PC-3 (cell line): Measurements from ENCODE around the gene ZMIZ1. TPM values are rescaled to one million over a fixed set of nuclear protein-coding genes. Genes with fewer than 3 reads are reported as not detected.

Experiments used
- ATAC-seq: fragments of 200-7000 bp; cut with Tn5 transposase; 2 replicates; pipeline ENCODE4 v1.9.1; 2020; ENCODE audit warnings: mild to moderate bottlenecking, moderate library complexity
- BruUV-seq: library from RNA; stranded (reverse); fragments of 400-500 nt; replicated peaks from 2 replicates; lab custom pipeline; 2021; lab: Mats Ljungman, UMichigan
- CTCF ChIA-PET: fragments of 300-600 bp; sonication (Branson Sonifier 250); formaldehyde crosslinking; loops from one replicate; lab custom pipeline; 2022; ENCODE audit warnings: antibody characterized with exemption; lab: Charles Lee
- POLR2A ChIA-PET: fragments of 300-600 bp; sonication (Branson Sonifier 250); formaldehyde crosslinking; loops from one replicate; lab custom pipeline; 2022; ENCODE audit warnings: antibody characterized with exemption; ENCODE audit not compliant: unreplicated experiment; lab: Charles Lee
- DNase-seq: peaks from one replicate; pipeline ENCODE4 v3.0.0-alpha.2; 2015
- H2AFZ ChIP-seq: fragments of 300-600 bp; sonication (generic); 2 replicates; pipeline ENCODE4 v1.6.0; 2016; ENCODE audit warnings: antibody characterized with exemption, low read length
- H3F3A ChIP-seq: fragments of 300-600 bp; sonication (generic); one replicate; pipeline ENCODE4 v1.6.0; 2017; ENCODE audit warnings: antibody characterized with exemption, low read length, control low read depth, mild to moderate bottlenecking; ENCODE audit not compliant: unreplicated experiment
- H3K27ac ChIP-seq: fragments of 300-600 bp; sonication (generic); 2 replicates; pipeline ENCODE4 v1.5.1; 2016; ENCODE audit warnings: mild to moderate bottlenecking, low read length
- H3K27me3 ChIP-seq: fragments of 300-600 bp; sonication (generic); 2 replicates; pipeline ENCODE4 v1.6.1; 2016; ENCODE audit warnings: low read length, mixed read lengths
- H3K36me3 ChIP-seq: fragments of 300-600 bp; sonication (generic); 2 replicates; pipeline ENCODE4 v1.6.1; 2016; ENCODE audit warnings: low read depth, mixed run types, low read length, mixed read lengths
- H3K4me1 ChIP-seq: fragments of 300-600 bp; sonication (generic); 2 replicates; pipeline ENCODE4 v1.5.1; 2016; ENCODE audit warnings: low read length; ENCODE audit not compliant: insufficient read depth
- H3K4me2 ChIP-seq: fragments of 300-600 bp; sonication (generic); 2 replicates; pipeline ENCODE4 v1.6.0; 2016; ENCODE audit warnings: low read length
- H3K4me3 ChIP-seq: fragments of 300-600 bp; sonication (generic); 2 replicates; pipeline ENCODE4 v1.5.1; 2016; ENCODE audit warnings: mild to moderate bottlenecking, low read length, mixed read lengths
- H3K79me2 ChIP-seq: fragments of 300-600 bp; sonication (generic); 2 replicates; pipeline ENCODE4 v1.6.1; 2017; ENCODE audit warnings: low read length, mixed read lengths
- H3K9ac ChIP-seq: fragments of 300-600 bp; sonication (generic); 2 replicates; pipeline ENCODE4 v1.6.0; 2016; ENCODE audit warnings: mild to moderate bottlenecking, low read length
- H3K9me2 ChIP-seq: fragments of 300-600 bp; sonication (generic); replicated peaks from 2 replicates; pipeline ENCODE4 v1.6.1; 2016; ENCODE audit warnings: mixed run types, low read length, mixed read lengths
- H3K9me3 ChIP-seq: fragments of 300-600 bp; sonication (generic); 2 replicates; pipeline ENCODE4 v1.6.1; 2016; ENCODE audit warnings: low read length, mixed read lengths
- H4K20me1 ChIP-seq: fragments of 300-600 bp; sonication (generic); 2 replicates; pipeline ENCODE4 v1.6.1; 2016; ENCODE audit warnings: low read length, mixed read lengths
- EZH2 ChIP-seq: fragments of 300-600 bp; sonication (generic); IDR thresholded peaks from one replicate; pipeline ENCODE4 v1.6.1; 2017; ENCODE audit warnings: antibody characterized with exemption, mild to moderate bottlenecking, low read length; ENCODE audit not compliant: unreplicated experiment
- EZH2phosphoT487 ChIP-seq: fragments of 300-600 bp; sonication (generic); IDR thresholded peaks from 2 replicates; pipeline ENCODE4 v1.6.1; 2018; ENCODE audit warnings: mild to moderate bottlenecking, antibody characterized with exemption, low read length, borderline replicate concordance
- intact Hi-C: fragments of 100-400 bp; cut with micrococcal nuclease; formaldehyde crosslinking; loops from 2 replicates; pipeline ENCODE4 v1.9.0; 2023
- total RNA-seq: library from RNA; depleted of rRNA; stranded (reverse); fragments of >200 nt; gene quantifications from 2 replicates; pipeline ENCODE4 v1.2.3, GENCODE V29; 2014
- TF ChIP-seq, protein P1 (sequence below): fragments of 300-600 bp; sonication (generic); conservative IDR thresholded peaks from 2 replicates; pipeline ENCODE4 v1.5.1; 2017; ENCODE audit warnings: antibody characterized with exemption, low read depth, mild to moderate bottlenecking, low read length

Gene ZMIZ1
- total RNA-seq, 1 experiment from 2014 or later, result 55.4 TPM

DNA sequence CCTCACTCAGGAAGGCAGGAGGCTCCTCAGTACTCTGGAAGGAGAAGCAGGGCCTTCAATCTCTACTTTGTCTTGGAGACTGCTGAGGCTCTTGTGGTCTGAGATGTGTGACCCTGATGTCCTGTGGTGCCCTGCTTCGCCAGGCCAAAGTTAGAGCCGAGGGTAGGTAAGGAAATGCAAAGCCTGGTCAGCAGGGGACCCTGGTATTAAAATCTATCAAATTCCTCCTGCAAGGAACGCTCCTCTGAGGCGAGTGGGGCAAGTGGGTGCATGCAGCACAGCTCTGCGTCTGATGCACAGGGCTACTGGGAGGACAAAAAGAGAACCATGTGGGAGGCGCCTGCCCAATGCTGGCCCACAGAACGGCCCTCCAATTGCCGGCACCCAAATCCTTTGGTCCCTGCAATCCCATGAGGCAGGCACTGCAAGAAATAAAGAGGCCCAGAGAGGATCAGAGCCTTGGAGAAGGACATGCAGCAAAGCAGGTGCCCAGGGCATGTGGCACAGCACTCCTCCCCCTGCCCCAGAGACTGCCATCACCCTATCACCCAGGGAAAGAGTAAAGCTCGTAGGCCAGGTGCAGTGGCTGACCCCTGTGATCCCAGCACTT is 23.1 kb upstream of the ZMIZ1 start:
- TF ChIP-seq EZH2 (no peak), EZH2phosphoT487 (no peak)
- TF ChIP-seq, protein P1, sequence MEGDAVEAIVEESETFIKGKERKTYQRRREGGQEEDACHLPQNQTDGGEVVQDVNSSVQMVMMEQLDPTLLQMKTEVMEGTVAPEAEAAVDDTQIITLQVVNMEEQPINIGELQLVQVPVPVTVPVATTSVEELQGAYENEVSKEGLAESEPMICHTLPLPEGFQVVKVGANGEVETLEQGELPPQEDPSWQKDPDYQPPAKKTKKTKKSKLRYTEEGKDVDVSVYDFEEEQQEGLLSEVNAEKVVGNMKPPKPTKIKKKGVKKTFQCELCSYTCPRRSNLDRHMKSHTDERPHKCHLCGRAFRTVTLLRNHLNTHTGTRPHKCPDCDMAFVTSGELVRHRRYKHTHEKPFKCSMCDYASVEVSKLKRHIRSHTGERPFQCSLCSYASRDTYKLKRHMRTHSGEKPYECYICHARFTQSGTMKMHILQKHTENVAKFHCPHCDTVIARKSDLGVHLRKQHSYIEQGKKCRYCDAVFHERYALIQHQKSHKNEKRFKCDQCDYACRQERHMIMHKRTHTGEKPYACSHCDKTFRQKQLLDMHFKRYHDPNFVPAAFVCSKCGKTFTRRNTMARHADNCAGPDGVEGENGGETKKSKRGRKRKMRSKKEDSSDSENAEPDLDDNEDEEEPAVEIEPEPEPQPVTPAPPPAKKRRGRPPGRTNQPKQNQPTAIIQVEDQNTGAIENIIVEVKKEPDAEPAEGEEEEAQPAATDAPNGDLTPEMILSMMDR, result no peak

DNA sequence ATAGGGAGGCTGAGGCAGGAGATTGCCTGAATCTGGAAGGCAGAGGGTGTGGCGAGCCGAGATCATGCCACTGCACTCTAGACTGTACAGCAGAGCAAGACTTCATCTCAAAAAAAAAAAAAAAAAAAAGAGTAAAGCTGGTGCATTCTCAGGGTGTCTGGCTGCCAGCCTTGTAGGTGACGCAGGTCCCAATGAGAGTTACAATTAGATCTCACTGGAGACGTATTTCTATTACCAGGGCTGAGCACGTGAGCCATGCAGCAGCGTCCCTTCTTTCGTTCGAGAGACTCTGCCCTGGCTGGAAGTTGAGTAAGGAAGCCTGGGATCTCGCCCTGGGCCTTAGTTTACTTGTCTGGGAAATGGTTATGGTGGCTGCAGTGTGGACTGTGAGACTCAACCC is 22.4 kb upstream of the ZMIZ1 start:
- CTCF ChIA-PET, result no interaction called here
- ATAC-seq (no peak), DNase-seq (no peak)
- intact Hi-C loops, result no loop called here
- Histone ChIP-seq H3K9me3 (no peaks in the 10 kb centered on the region), H3K9ac (no peak overlapping the region), H3K4me1 (peaks cover 26% of the 10 kb centered on the region), H3K36me3 (no peaks in the 10 kb centered on the region), H3K27me3 (peaks cover 23% of the 10 kb centered on the region), H3K4me3 (no peak overlapping the region), H3K79me2 (no peaks in the 10 kb centered on the region), H3K9me2 (no peaks in the 10 kb centered on the region), H4K20me1 (no peaks in the 10 kb centered on the region), H3K27ac (no peak overlapping the region), H3K4me2 (no peak overlapping the region), H3F3A (no peaks in the 10 kb centered on the region), H2AFZ (no peak overlapping the region)
- BruUV-seq, result no TSS peak
- TF ChIP-seq EZH2phosphoT487 (no peak), EZH2 (no peak)
- TF ChIP-seq, protein P1, result no peak
- POLR2A ChIA-PET, result no interaction called here

More for the DNA sequence above, 23.1 kb upstream of the ZMIZ1 start:
- ATAC-seq (no peak), DNase-seq (no peak)
- Histone ChIP-seq H3F3A (no peaks in the 10 kb centered on the region), H3K27ac (no peak overlapping the region), H3K9ac (no peak overlapping the region), H3K4me2 (no peak overlapping the region), H3K9me2 (no peaks in the 10 kb centered on the region), H3K9me3 (no peaks in the 10 kb centered on the region), H4K20me1 (no peaks in the 10 kb centered on the region), H3K4me3 (no peak overlapping the region), H3K36me3 (no peaks in the 10 kb centered on the region), H3K27me3 (peaks cover 30% of the 10 kb centered on the region), H2AFZ (no peak overlapping the region), H3K4me1 (peaks cover 19% of the 10 kb centered on the region), H3K79me2 (no peaks in the 10 kb centered on the region)
- POLR2A ChIA-PET, result no interaction called here
- no TSS peak for BruUV-seq
- CTCF ChIA-PET, result interaction anchor here (0.7 kb wide), 1 partner anchor 72 kb away, joined by 3 read pairs; no protein-coding TSS in a partner anchor
- intact Hi-C loops, result no loop called here

DNA sequence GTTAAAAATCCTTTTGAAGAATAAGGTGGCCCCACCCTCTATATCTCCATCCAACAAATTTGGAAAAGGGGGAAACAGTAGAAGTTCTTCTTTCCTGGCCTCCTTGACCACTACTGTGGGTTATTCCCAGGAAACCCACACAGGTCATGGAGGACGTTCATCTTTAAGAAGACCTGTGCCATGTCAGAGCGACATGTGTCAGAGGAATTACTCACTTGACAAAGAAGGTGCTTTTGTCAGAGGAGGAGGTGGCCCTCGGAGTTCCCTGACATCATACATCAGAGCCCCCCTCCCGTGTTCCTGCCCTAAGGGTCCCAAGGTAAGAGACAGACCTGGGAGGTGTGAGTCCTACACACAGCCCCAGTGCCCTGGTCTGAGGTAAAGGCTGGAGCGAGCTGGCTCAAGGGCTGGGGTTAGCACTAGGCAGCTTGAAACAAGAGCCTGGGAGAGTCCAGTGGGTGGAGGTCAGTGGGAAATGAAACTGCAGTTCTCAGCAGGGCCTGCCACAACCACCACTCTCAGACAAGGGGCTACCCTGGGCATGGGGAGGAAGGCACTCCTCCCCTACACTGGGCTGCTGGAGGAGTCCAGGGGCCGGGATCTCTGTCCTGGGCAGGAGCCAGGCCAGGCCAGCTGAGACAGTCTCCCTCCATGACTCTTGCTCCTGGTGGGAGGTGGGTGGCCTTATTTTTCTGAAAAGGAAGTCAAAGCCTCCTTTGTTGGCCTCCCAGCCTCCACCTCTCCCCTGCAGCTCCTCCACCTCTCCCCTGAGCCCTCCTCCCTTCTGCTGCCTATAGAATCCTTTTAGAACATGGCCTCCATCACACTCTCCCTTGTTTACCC is 21.8 kb upstream of the ZMIZ1 start:
- Histone ChIP-seq H3F3A (no peaks in the 10 kb centered on the region), H3K9me2 (no peaks in the 10 kb centered on the region), H3K79me2 (no peaks in the 10 kb centered on the region), H3K27ac (no peak overlapping the region), H3K9me3 (no peaks in the 10 kb centered on the region), H3K4me1 (peaks cover 27% of the 10 kb centered on the region), H3K27me3 (peaks cover 17% of the 10 kb centered on the region), H3K4me3 (no peak overlapping the region), H4K20me1 (no peaks in the 10 kb centered on the region), H3K9ac (no peak overlapping the region), H2AFZ (no peak overlapping the region), H3K4me2 (no peak overlapping the region), H3K36me3 (no peaks in the 10 kb centered on the region)
- ATAC-seq (peak; percentile 20), DNase-seq (no peak)
- ChIA-PET POLR2A (no interaction called here), CTCF (no interaction called here)
- BruUV-seq, result no TSS peak
- intact Hi-C loops, result no loop called here
- TF ChIP-seq EZH2, result no peak
- TF ChIP-seq, protein P1, result no peak
- no peak for TF ChIP-seq EZH2phosphoT487
